HEK293 (cell line): ENCODE results near the gene KRT6A.

Experiments used
- CTCF ChIA-PET: fragments of 350-600 bp; formaldehyde crosslinking; extraction: SDS; loops from one replicate; lab custom pipeline; 2021; ENCODE audit warnings: antibody characterized with exemption; lab: Yijun Ruan, JAX
- POLR2A ChIA-PET: fragments of 300-600 bp; formaldehyde crosslinking; extraction: SDS; loops from one replicate; lab custom pipeline; 2020; ENCODE audit warnings: antibody characterized with exemption, inconsistent platforms; lab: Yijun Ruan, JAX
- H3K27ac ChIP-seq: fragments of 200-500 bp; sonication (Bioruptor generic); 2 replicates; pipeline ENCODE4 v1.5.1; 2014; ENCODE audit warnings: low read depth, low read length, control low read depth, inconsistent platforms; ENCODE audit errors: extremely low read depth
- H3K36me3 ChIP-seq, 2 experiments: fragments of 200-500 bp in 1 of 2; sonication (Bioruptor generic) in 1 of 2; 1 replicate in 1 of 2; 2 replicates in 1 of 2; pipeline ENCODE4 v1.5.1; 2014 to 2017; ENCODE audit warnings: inconsistent platforms in 2 of 2, low read length in 2 of 2; ENCODE audit not compliant: control insufficient read depth in 2 of 2, insufficient read depth in 1 of 2
- H3K4me1 ChIP-seq: fragments of 200-500 bp; sonication (Bioruptor generic); 2 replicates; pipeline ENCODE4 v1.5.1; 2014; ENCODE audit warnings: mild to moderate bottlenecking, low read length, inconsistent platforms; ENCODE audit not compliant: control insufficient read depth, insufficient read depth
- H3K4me3 ChIP-seq: 2 replicates; pipeline ENCODE4 v1.5.1; 2011; ENCODE audit warnings: low read depth, mild to moderate bottlenecking, control low read depth, low read length, moderate library complexity
- H3K9me3 ChIP-seq: fragments of 200-500 bp; sonication (Bioruptor generic); 2 replicates; pipeline ENCODE4 v1.5.1; 2014; ENCODE audit warnings: low read depth, low read length, inconsistent platforms; ENCODE audit not compliant: control insufficient read depth, insufficient read depth
- KLF10 ChIP-seq: fragments of 450-650 bp; IDR thresholded peaks from 2 replicates; pipeline ENCODE4 v1.5.1; 2018; ENCODE audit warnings: missing biosample characterization, mild to moderate bottlenecking, missing genetic modification characterization
- REPIN1 ChIP-seq: fragments of 450-650 bp; formaldehyde crosslinking; IDR thresholded peaks from 2 replicates; pipeline ENCODE4 v1.5.1; 2017; ENCODE audit warnings: missing biosample characterization, missing genetic modification characterization, low read depth
- SCRT2 ChIP-seq: fragments of 450-650 bp; formaldehyde crosslinking; IDR thresholded peaks from 2 replicates; pipeline ENCODE4 v1.5.1; 2016; ENCODE audit warnings: missing biosample characterization, missing genetic modification characterization
- TRIM28 ChIP-seq: IDR thresholded peaks from 2 replicates; pipeline ENCODE4 v1.6.1; 2011; ENCODE audit warnings: low read length, control low read depth, borderline replicate concordance
- ZNF10 ChIP-seq: fragments of 450-650 bp; formaldehyde crosslinking; IDR thresholded peaks from 2 replicates; pipeline ENCODE4 v1.5.1; 2017; ENCODE audit warnings: missing biosample characterization, missing genetic modification characterization
- ZNF157 ChIP-seq: fragments of 450-650 bp; formaldehyde crosslinking; IDR thresholded peaks from 2 replicates; pipeline ENCODE4 v1.5.1; 2016; ENCODE audit warnings: missing biosample characterization, missing genetic modification characterization
- ZNF23 ChIP-seq: fragments of 450-650 bp; formaldehyde crosslinking; IDR thresholded peaks from 2 replicates; pipeline ENCODE4 v1.5.1; 2016; ENCODE audit warnings: missing biosample characterization, missing genetic modification characterization, borderline replicate concordance
- ZNF37A ChIP-seq: fragments of 450-650 bp; IDR thresholded peaks from 2 replicates; pipeline ENCODE4 v1.5.1; 2018; ENCODE audit warnings: missing biosample characterization, missing genetic modification characterization
- ZNF560 ChIP-seq: fragments of 450-650 bp; formaldehyde crosslinking; IDR thresholded peaks from 2 replicates; pipeline ENCODE4 v1.5.1; 2017; ENCODE audit warnings: missing biosample characterization, missing genetic modification characterization, borderline replicate concordance
- ZNF621 ChIP-seq: fragments of 450-650 bp; formaldehyde crosslinking; IDR thresholded peaks from 2 replicates; pipeline ENCODE4 v1.5.1; 2017; ENCODE audit warnings: missing biosample characterization, missing genetic modification characterization
- ZNF623 ChIP-seq: fragments of 450-650 bp; formaldehyde crosslinking; IDR thresholded peaks from 2 replicates; pipeline ENCODE4 v1.5.1; 2016; ENCODE audit warnings: missing biosample characterization, missing genetic modification characterization
- ZNF626 ChIP-seq: fragments of 450-650 bp; sonication (Bioruptor Pico); formaldehyde crosslinking; IDR thresholded peaks from 2 replicates; pipeline ENCODE4 v1.5.1; 2018; ENCODE audit warnings: missing biosample characterization, missing genetic modification characterization, inconsistent platforms
- ZNF654 ChIP-seq: fragments of 450-650 bp; formaldehyde crosslinking; IDR thresholded peaks from 2 replicates; pipeline ENCODE4 v1.5.1; 2016; ENCODE audit warnings: low read depth, missing biosample characterization, missing genetic modification characterization
- ZNF76 ChIP-seq: fragments of 450-650 bp; formaldehyde crosslinking; IDR thresholded peaks from 2 replicates; pipeline ENCODE4; 2016; ENCODE audit warnings: low read depth, missing biosample characterization, missing genetic modification characterization, borderline replicate concordance
- ZNF776 ChIP-seq: fragments of 450-650 bp; formaldehyde crosslinking; IDR thresholded peaks from 2 replicates; pipeline ENCODE4 v1.5.0; 2017; ENCODE audit warnings: missing biosample characterization, missing genetic modification characterization, borderline replicate concordance
- ZNF843 ChIP-seq: fragments of 450-650 bp; formaldehyde crosslinking; IDR thresholded peaks from 2 replicates; pipeline ENCODE4 v1.5.1; 2016; ENCODE audit warnings: missing biosample characterization, missing genetic modification characterization
- TF ChIP-seq, protein P1 (sequence below): sonication (generic); formaldehyde crosslinking; IDR thresholded peaks from 2 replicates; pipeline ENCODE4 v1.8.1; 2022; ENCODE audit warnings: mild to moderate bottlenecking, moderate library complexity, missing genetic modification reagents
- TF ChIP-seq, protein P2 (sequence below): fragments of 450-650 bp; formaldehyde crosslinking; IDR thresholded peaks from 2 replicates; pipeline ENCODE4 v1.5.1; 2016; ENCODE audit warnings: missing biosample characterization, missing genetic modification characterization
- TF ChIP-seq, protein P3 (sequence below): fragments of 450-650 bp; formaldehyde crosslinking; IDR thresholded peaks from 2 replicates; pipeline ENCODE4 v1.5.1; 2016; ENCODE audit warnings: missing biosample characterization, missing genetic modification characterization
- TF ChIP-seq, protein P4 (sequence below): fragments of 450-650 bp; formaldehyde crosslinking; IDR thresholded peaks from 2 replicates; pipeline ENCODE4 v1.5.1; 2016; ENCODE audit warnings: missing biosample characterization, missing genetic modification characterization

The KRT6A gene

DNA sequence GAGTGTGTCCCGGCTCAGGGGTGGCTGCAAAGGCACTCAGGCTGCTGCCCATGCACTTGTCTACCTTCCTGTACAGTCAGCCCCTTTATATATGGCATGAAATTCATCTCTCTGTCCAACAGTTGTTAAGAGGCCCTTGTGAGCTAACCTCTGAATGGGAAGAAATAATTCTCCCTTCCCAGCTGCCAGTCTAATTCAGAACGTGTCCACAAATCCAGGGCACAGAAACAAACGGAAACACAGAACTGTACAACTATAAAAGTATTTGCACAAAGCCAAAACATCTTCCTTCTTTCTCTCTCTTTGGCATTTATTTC lies 26.3 kb upstream of the KRT6A start (continued):
- TF ChIP-seq, protein P1, sequence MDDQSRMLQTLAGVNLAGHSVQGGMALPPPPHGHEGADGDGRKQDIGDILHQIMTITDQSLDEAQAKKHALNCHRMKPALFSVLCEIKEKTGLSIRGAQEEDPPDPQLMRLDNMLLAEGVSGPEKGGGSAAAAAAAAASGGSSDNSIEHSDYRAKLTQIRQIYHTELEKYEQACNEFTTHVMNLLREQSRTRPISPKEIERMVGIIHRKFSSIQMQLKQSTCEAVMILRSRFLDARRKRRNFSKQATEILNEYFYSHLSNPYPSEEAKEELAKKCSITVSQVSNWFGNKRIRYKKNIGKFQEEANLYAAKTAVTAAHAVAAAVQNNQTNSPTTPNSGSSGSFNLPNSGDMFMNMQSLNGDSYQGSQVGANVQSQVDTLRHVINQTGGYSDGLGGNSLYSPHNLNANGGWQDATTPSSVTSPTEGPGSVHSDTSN (CRISPR knock-in tag): no peak
- no peak for TF ChIP-seq ZNF37A
- TF ChIP-seq, protein P2, sequence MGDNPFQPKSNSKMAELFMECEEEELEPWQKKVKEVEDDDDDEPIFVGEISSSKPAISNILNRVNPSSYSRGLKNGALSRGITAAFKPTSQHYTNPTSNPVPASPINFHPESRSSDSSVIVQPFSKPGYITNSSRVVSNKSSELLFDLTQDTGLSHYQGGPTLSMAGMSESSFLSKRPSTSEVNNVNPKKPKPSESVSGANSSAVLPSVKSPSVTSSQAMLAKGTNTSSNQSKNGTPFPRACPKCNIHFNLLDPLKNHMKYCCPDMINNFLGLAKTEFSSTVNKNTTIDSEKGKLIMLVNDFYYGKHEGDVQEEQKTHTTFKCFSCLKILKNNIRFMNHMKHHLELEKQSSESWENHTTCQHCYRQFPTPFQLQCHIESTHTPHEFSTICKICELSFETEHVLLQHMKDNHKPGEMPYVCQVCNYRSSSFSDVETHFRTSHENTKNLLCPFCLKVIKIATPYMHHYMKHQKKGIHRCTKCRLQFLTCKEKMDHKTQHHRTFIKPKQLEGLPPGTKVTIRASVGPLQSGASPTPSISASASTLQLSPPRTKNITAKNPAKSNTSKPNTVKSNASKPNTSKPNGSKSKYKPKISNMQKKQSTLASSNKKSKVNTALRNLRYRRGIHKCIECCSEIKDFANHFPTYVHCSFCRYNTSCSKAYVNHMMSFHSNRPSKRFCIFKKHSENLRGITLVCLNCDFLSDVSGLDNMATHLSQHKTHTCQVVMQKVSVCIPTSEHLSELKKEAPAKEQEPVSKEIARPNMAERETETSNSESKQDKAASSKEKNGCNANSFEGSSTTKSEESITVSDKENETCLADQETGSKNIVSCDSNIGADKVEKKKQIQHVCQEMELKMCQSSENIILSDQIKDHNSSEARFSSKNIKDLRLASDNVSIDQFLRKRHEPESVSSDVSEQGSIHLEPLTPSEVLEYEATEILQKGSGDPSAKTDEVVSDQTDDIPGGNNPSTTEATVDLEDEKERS (tag by site-specific recombination): no peak

DNA sequence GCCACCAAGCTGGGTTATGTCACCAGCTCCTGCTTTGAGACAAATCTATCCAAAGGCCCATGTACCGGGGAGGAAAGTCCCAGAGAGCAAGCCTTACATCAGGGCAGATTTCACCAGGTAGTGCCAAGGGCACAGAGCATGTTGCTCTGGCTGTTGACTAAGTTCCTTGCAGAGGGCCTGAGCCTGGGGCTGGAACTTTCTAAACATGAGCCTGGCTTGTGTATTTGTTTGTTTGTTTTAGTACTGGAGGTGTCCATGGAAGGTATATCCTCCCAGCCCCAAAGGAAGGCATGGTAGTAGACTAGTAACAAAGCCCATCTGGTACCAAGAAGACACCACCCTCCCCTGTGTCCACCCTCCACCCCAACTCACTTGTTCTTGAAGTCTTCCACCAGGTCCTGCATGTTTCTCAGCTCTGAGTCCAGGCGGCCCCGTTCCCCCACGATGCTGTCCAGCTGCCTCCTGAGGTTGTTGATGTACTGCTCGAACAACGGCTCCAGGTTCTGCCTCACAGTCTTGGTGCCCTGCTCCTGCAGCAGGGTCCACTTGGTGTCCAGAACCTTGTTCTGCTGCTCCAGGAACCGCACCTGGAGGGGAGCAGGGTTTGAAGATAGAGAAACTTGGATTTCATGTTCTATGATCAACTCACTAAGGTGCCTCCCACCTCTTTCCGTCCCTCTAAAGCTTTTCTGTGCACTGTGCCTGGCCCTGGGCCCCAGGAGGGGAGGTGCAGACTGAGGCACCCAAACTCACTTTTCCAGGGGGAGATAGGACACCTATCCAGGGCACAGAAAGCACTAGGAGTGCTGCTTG lies 25.7 kb upstream of the KRT6A start:
- TF ChIP-seq KLF10 (tag by site-specific recombination): no peak
- no peak for TF ChIP-seq ZNF623 (tag by site-specific recombination)
- TF ChIP-seq ZNF10 (tag by site-specific recombination): no peak
- TF ChIP-seq ZNF621 (tag by site-specific recombination): no peak
- TF ChIP-seq, protein P3, sequence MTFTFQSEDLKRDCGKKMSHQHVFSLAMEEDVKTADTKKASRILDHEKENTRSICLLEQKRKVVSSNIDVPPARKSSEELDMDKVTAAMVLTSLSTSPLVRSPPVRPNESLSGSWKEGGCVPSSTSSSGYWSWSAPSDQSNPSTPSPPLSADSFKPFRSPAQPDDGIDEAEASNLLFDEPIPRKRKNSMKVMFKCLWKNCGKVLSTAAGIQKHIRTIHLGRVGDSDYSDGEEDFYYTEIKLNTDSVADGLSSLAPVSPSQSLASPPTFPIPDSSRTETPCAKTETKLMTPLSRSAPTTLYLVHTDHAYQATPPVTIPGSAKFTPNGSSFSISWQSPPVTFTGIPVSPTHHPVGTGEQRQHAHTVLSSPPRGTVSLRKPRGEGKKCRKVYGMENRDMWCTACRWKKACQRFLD (tag by site-specific recombination): no peak
- TF ChIP-seq ZNF560 (tag by site-specific recombination): no peak
- TF ChIP-seq ZNF23 (tag by site-specific recombination): no peak
- TF ChIP-seq REPIN1 (tag by site-specific recombination): no peak
- no peak for TF ChIP-seq ZNF843 (tag by site-specific recombination)
- TF ChIP-seq ZNF654: no peak
- no peak for TF ChIP-seq ZNF76 (tag by site-specific recombination)
- no peak for TF ChIP-seq TRIM28
- no peak for TF ChIP-seq ZNF157
- no peak for TF ChIP-seq ZNF626 (tag by site-specific recombination)
- Histone ChIP-seq H3K4me3 (no peak overlapping the region), H3K36me3 (no peaks in the 10 kb centered on the region), H3K4me1 (no peaks in the 10 kb centered on the region), H3K9me3 (no peaks in the 10 kb centered on the region), H3K27ac (no peak overlapping the region)
- ChIA-PET CTCF (no interaction called here), POLR2A (no interaction called here)

DNA sequence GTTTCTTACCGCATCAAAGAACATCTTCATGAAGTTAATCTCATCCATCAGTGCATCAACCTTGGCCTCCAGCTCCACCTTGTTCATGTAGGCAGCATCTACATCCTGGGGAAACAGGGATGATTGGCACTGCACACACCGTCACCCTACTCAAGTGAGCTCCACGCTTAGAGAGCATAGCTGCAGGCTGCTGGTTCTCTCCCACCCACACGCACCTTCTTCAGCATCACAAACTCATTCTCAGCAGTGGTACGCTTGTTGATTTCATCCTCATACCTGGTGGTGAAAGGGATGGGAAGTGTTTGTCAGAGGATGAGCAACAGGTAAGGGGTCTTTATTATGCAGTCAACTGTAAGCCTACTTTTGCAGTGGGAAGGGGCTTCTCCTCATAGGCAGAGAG lies 24.8 kb upstream of the KRT6A start:
- POLR2A ChIA-PET: no interaction called here
- CTCF ChIA-PET: no interaction called here
- Histone ChIP-seq H3K4me1 (no peaks in the 10 kb centered on the region), H3K36me3 (no peaks in the 10 kb centered on the region), H3K27ac (no peak overlapping the region), H3K4me3 (no peak overlapping the region), H3K9me3 (no peaks in the 10 kb centered on the region)
- TF ChIP-seq SCRT2 (tag by site-specific recombination): peak; percentile 62; the same call in 1 of the 2 replicates
- TF ChIP-seq, protein P4, sequence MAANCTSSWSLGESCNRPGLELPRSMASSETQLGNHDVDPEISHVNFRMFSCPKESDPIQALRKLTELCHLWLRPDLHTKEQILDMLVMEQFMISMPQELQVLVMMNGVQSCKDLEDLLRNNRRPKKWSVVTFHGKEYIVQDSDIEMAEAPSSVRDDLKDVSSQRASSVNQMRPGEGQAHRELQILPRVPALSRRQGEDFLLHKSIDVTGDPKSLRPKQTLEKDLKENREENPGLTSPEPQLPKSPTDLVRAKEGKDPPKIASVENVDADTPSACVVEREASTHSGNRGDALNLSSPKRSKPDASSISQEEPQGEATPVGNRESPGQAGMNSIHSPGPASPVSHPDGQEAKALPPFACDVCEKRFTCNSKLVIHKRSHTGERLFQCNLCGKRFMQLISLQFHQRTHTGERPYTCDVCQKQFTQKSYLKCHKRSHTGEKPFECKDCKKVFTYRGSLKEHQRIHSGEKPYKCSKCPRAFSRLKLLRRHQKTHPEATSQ (tag by site-specific recombination): no peak
- no peak for TF ChIP-seq ZNF776
